ENCODE data around the gene SYTL2. TPM values are rescaled to one million over a fixed set of nuclear protein-coding genes. Genes with fewer than 3 reads are reported as not detected.

SYTL2 gene
- total and polyA plus RNA-seq, 4 donors = 2.6 to 27.4 (median 4.4) TPM

DNA sequence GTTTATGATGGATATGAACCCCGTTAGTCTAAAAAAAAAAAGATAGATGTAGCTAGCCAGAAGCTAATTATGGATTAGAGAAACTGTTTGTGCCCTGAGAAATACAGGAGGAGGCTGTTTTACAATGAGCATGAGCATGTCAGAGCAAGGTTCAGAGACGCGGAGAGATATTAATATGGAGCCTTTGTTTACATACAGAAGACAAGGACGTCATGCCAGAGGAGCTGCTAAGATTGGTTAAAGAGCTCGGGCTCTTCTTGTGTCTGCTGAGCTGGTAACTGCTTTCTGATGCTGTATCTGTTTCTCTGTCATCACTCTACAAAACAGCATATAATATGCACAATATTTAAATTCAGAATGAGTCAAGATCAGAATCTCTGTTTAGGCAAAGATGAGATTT is 100.0 kb downstream of the SYTL2 start:
- Histone ChIP-seq H3K9ac (ENCODE audit: low read depth in 1 of 2, low read length in 2 of 2) (no peak overlapping the region), H3K9me3 (ENCODE audit: control insufficient read depth in 4 of 4, low read length in 3 of 4) (no peaks in the 10 kb centered on the region), H3K4me3 (ENCODE audit: low read depth in 1 of 3, low read length in 3 of 3) (no peak overlapping the region), H3K27me3 (ENCODE audit: control insufficient read depth in 4 of 4, insufficient read depth in 4 of 4, low read length in 3 of 4) (no peaks in the 10 kb centered on the region), H3K4me1 (ENCODE audit: control insufficient read depth in 4 of 4, insufficient read depth in 4 of 4, low read length in 3 of 4) (no peaks in the 10 kb centered on the region), H3K36me3 (ENCODE audit: control insufficient read depth in 4 of 4, insufficient read depth in 3 of 4, low read depth in 1 of 4, low read length in 3 of 4) (no peaks in the 10 kb centered on the region), H3K27ac (ENCODE audit: low read depth in 1 of 2, low read length in 2 of 2) (no peak overlapping the region)
- WGBS = 63% methylated on average over 5 of the region's 5 CpGs
- TF ChIP-seq, protein P1, sequence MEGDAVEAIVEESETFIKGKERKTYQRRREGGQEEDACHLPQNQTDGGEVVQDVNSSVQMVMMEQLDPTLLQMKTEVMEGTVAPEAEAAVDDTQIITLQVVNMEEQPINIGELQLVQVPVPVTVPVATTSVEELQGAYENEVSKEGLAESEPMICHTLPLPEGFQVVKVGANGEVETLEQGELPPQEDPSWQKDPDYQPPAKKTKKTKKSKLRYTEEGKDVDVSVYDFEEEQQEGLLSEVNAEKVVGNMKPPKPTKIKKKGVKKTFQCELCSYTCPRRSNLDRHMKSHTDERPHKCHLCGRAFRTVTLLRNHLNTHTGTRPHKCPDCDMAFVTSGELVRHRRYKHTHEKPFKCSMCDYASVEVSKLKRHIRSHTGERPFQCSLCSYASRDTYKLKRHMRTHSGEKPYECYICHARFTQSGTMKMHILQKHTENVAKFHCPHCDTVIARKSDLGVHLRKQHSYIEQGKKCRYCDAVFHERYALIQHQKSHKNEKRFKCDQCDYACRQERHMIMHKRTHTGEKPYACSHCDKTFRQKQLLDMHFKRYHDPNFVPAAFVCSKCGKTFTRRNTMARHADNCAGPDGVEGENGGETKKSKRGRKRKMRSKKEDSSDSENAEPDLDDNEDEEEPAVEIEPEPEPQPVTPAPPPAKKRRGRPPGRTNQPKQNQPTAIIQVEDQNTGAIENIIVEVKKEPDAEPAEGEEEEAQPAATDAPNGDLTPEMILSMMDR (IDR thresholded peaks at IDR 0.05; ENCODE audit: low read depth, low read length, missing input control) = no peak
- TF ChIP-seq FOXA2 (IDR thresholded peaks at IDR 0.05) (no peak), NR2F2 (IDR thresholded peaks at IDR 0.05) (no peak), SP1 (IDR thresholded peaks at IDR 0.05) (no peak), HNF4G (IDR thresholded peaks at IDR 0.05) (no peak), YY1 (IDR thresholded peaks at IDR 0.05) (no peak), MAX (IDR thresholded peaks at IDR 0.05) (no peak)
- no peak for DNase-seq (ENCODE audit: low spot score)

GRCh38 chr11:85709941-85710702 is 100.8 kb downstream of the SYTL2 start:
- H3K27me3 ChIP-seq (ENCODE audit: control insufficient read depth in 4 of 4, insufficient read depth in 4 of 4, low read length in 3 of 4) = no peaks in the 10 kb centered on the region
- H3K4me1 ChIP-seq (ENCODE audit: control insufficient read depth in 4 of 4, insufficient read depth in 4 of 4, low read length in 3 of 4) = no peaks in the 10 kb centered on the region
- no peaks in the 10 kb centered on the region for H3K36me3 ChIP-seq (ENCODE audit: control insufficient read depth in 4 of 4, insufficient read depth in 3 of 4, low read depth in 1 of 4, low read length in 3 of 4)
- H3K9me3 ChIP-seq (ENCODE audit: control insufficient read depth in 4 of 4, low read length in 3 of 4) = no peaks in the 10 kb centered on the region
- TF ChIP-seq FOXA1 (IDR thresholded peaks at IDR 0.05) (no peak), HNF4G (IDR thresholded peaks at IDR 0.05) (no peak)
- TF ChIP-seq, protein P2, sequence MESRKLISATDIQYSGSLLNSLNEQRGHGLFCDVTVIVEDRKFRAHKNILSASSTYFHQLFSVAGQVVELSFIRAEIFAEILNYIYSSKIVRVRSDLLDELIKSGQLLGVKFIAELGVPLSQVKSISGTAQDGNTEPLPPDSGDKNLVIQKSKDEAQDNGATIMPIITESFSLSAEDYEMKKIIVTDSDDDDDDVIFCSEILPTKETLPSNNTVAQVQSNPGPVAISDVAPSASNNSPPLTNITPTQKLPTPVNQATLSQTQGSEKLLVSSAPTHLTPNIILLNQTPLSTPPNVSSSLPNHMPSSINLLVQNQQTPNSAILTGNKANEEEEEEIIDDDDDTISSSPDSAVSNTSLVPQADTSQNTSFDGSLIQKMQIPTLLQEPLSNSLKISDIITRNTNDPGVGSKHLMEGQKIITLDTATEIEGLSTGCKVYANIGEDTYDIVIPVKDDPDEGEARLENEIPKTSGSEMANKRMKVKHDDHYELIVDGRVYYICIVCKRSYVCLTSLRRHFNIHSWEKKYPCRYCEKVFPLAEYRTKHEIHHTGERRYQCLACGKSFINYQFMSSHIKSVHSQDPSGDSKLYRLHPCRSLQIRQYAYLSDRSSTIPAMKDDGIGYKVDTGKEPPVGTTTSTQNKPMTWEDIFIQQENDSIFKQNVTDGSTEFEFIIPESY (IDR thresholded peaks at IDR 0.05) = no peak
- DNase-seq (ENCODE audit: low spot score) = no peak
- WGBS = 92% methylated on average over 5 of the region's 5 CpGs
- no peak overlapping the region for H3K9ac ChIP-seq (ENCODE audit: low read depth in 1 of 2, low read length in 2 of 2)
- no peak overlapping the region for H3K27ac ChIP-seq (ENCODE audit: low read depth in 1 of 2, low read length in 2 of 2)
- H3K4me3 ChIP-seq (ENCODE audit: low read depth in 1 of 3, low read length in 3 of 3) = no peak overlapping the region

- Histone ChIP-seq H3K4me3 (ENCODE audit: low read depth in 1 of 3, low read length in 3 of 3) (no peak overlapping the region), H3K4me1 (ENCODE audit: control insufficient read depth in 4 of 4, insufficient read depth in 4 of 4, low read length in 3 of 4) (no peaks in the 10 kb centered on the region), H3K36me3 (ENCODE audit: control insufficient read depth in 4 of 4, insufficient read depth in 3 of 4, low read depth in 1 of 4, low read length in 3 of 4) (no peaks in the 10 kb centered on the region), H3K9me3 (ENCODE audit: control insufficient read depth in 4 of 4, low read length in 3 of 4) (no peaks in the 10 kb centered on the region), H3K27me3 (ENCODE audit: control insufficient read depth in 4 of 4, insufficient read depth in 4 of 4, low read length in 3 of 4) (no peaks in the 10 kb centered on the region), H3K9ac (ENCODE audit: low read depth in 1 of 2, low read length in 2 of 2) (no peak overlapping the region), H3K27ac (ENCODE audit: low read depth in 1 of 2, low read length in 2 of 2) (no peak overlapping the region)
- no peak for DNase-seq (ENCODE audit: low spot score)
- TF ChIP-seq HNF4G (IDR thresholded peaks at IDR 0.05) (no peak), FOXA1 (IDR thresholded peaks at IDR 0.05) (no peak), MAX (IDR thresholded peaks at IDR 0.05) (no peak), HNF4A (conservative IDR thresholded peaks at IDR 0.05) (no peak), FOXA2 (IDR thresholded peaks at IDR 0.05) (no peak), RXRA (IDR thresholded peaks at IDR 0.05) (no peak), JUND (IDR thresholded peaks at IDR 0.05) (no peak), SP1 (IDR thresholded peaks at IDR 0.05) (no peak), RAD21 (IDR thresholded peaks at IDR 0.05) (no peak), GABPA (IDR thresholded peaks at IDR 0.05 in 1 of 2, conservative IDR thresholded peaks at IDR 0.05 in 1 of 2) (no peak)
- TF ChIP-seq, protein P1 (IDR thresholded peaks at IDR 0.05; ENCODE audit: low read depth, low read length, missing input control) = no peak
- TF ChIP-seq, protein P2 (IDR thresholded peaks at IDR 0.05) = no peak
- TF ChIP-seq, protein P3, sequence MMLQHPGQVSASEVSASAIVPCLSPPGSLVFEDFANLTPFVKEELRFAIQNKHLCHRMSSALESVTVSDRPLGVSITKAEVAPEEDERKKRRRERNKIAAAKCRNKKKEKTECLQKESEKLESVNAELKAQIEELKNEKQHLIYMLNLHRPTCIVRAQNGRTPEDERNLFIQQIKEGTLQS (IDR thresholded peaks at IDR 0.05) = no peak
Observed at GRCh38 chr11:85705800-85706199, 105.1 kb downstream of the SYTL2 start.

Data from liver (tissue), 9 donors.